ENCODE data around the gene SNRNP200.

- TF ChIP-seq EZH2 (IDR thresholded peaks at IDR 0.05; ENCODE audit: borderline replicate concordance, insufficient read depth, low read depth, low read length, poor library complexity, severe bottlenecking) (no peak), CTCF (IDR thresholded peaks at IDR 0.05) (no peak)
These were observed 2.9 kb upstream of the SNRNP200 start for GRCh38 chr2:96308248-96308647.
